ENCODE measurements around the gene PRDM11. TPM values are rescaled to one million over a fixed set of nuclear protein-coding genes. Genes with fewer than 3 reads are reported as not detected.

PRDM11 gene
- total RNA-seq, 2 experiments from 2014 or later = 2.5 to 3.4 TPM

DNA sequence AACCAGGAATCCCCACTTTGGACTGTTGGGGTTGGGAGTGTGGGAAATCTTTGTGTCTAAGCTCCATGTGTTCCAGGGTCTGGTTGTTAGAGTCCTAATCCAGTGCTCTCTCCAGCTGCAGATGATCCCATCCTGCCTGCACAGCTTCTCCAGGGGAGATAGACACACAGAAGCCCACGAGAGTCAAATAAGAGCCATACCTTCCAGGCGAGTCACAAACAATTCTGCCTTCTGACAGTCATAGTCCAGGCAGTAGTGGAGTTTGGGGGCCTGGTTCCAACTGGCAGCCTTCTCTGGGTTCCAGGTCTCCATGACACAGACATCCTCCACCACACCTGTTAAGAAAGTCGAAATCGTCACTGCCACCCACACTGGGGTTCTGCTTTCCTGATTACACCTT, 107.6 kb downstream of the PRDM11 start:
- Mint-ChIP-seq H3K36me3 (ENCODE audit: low read depth) (no peaks in the 10 kb centered on the region), H3K27me3 (peaks cover 45% of the 10 kb centered on the region), H3K4me1 (ENCODE audit: low read depth) (no peaks in the 10 kb centered on the region), H3K27ac (no peak overlapping the region), H3K9me3 (no peaks in the 10 kb centered on the region), H3K4me3 (no peak overlapping the region)
- ChIA-PET CTCF (no interaction called here), POLR2A (no interaction called here)
- no peak overlapping the region for H3K4me3 ChIP-seq (ENCODE audit: low read length)
- H3K36me3 ChIP-seq (ENCODE audit: insufficient read depth, low read length) = no peaks in the 10 kb centered on the region
- ATAC-seq (ENCODE audit: poor library complexity) = no peak
- H3K9me3 ChIP-seq (ENCODE audit: control insufficient read depth in 1 of 2, insufficient read depth in 1 of 2, low read length in 2 of 2) = no peaks in the 10 kb centered on the region
- H3K27ac ChIP-seq (ENCODE audit: low read depth in 1 of 2, low read length in 2 of 2) = no peak overlapping the region
- TF ChIP-seq, protein P1, sequence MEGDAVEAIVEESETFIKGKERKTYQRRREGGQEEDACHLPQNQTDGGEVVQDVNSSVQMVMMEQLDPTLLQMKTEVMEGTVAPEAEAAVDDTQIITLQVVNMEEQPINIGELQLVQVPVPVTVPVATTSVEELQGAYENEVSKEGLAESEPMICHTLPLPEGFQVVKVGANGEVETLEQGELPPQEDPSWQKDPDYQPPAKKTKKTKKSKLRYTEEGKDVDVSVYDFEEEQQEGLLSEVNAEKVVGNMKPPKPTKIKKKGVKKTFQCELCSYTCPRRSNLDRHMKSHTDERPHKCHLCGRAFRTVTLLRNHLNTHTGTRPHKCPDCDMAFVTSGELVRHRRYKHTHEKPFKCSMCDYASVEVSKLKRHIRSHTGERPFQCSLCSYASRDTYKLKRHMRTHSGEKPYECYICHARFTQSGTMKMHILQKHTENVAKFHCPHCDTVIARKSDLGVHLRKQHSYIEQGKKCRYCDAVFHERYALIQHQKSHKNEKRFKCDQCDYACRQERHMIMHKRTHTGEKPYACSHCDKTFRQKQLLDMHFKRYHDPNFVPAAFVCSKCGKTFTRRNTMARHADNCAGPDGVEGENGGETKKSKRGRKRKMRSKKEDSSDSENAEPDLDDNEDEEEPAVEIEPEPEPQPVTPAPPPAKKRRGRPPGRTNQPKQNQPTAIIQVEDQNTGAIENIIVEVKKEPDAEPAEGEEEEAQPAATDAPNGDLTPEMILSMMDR (IDR thresholded peaks at IDR 0.05) = no peak
- peaks cover 5 to 10% of the 10 kb centered on the region in 2 experiments for H3K27me3 ChIP-seq (ENCODE audit: control insufficient read depth in 1 of 2, insufficient read depth in 2 of 2, low read length in 2 of 2)
- intact Hi-C loops (cut with DNase I, micrococcal nuclease) = no loop called here
- H3K4me1 ChIP-seq (ENCODE audit: insufficient read depth, low read length) = no peaks in the 10 kb centered on the region
- DNase-seq = no peak

DNA sequence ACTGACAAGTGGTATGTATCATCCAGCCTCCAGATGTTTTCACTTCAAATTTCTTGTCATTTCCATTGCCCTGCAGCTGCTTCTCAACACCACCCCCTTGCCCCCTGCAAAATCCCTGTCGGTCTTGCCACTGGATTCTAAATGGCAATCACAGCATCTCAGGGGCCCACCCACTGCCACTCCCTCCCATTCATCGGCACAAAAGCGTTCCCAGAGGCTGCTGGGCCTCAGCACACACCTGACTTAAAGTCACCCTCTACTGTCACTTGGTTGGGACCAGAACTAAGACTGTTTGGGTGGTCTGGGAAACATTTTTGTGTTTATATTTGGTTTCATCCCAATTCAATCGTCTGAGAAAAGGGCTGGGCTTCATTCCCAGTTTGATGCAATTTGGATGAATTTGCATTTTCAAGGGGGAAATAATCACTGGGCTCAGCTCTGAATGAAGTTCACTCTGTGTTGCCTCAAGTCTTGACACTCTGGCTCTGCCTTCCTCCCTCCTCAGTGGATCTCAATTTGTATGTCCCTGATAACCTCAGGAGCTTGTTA, 112.6 kb downstream of the PRDM11 start:
- Mint-ChIP-seq H3K9me3 (no peaks in the 10 kb centered on the region), H3K4me1 (ENCODE audit: low read depth) (no peaks in the 10 kb centered on the region), H3K27me3 (peaks cover 70% of the 10 kb centered on the region), H3K27ac (no peak overlapping the region), H3K36me3 (ENCODE audit: low read depth) (no peaks in the 10 kb centered on the region), H3K4me3 (no peak overlapping the region)
- intact Hi-C loops (cut with DNase I, micrococcal nuclease) = no loop called here
- H3K4me3 ChIP-seq (ENCODE audit: low read length) = no peak overlapping the region
- peaks cover 6 to 11% of the 10 kb centered on the region in 2 experiments for H3K27me3 ChIP-seq (ENCODE audit: control insufficient read depth in 1 of 2, insufficient read depth in 2 of 2, low read length in 2 of 2)
- DNase-seq = no peak
- H3K9me3 ChIP-seq (ENCODE audit: control insufficient read depth in 1 of 2, insufficient read depth in 1 of 2, low read length in 2 of 2) = no peaks in the 10 kb centered on the region
- ChIA-PET CTCF (no interaction called here), POLR2A (no interaction called here)
- H3K36me3 ChIP-seq (ENCODE audit: insufficient read depth, low read length) = no peaks in the 10 kb centered on the region
- ATAC-seq (ENCODE audit: poor library complexity) = no peak
- no peak overlapping the region for H3K27ac ChIP-seq (ENCODE audit: low read depth in 1 of 2, low read length in 2 of 2)
- TF ChIP-seq, protein P1 (IDR thresholded peaks at IDR 0.05) = no peak
- no peaks in the 10 kb centered on the region for H3K4me1 ChIP-seq (ENCODE audit: insufficient read depth, low read length)

DNA sequence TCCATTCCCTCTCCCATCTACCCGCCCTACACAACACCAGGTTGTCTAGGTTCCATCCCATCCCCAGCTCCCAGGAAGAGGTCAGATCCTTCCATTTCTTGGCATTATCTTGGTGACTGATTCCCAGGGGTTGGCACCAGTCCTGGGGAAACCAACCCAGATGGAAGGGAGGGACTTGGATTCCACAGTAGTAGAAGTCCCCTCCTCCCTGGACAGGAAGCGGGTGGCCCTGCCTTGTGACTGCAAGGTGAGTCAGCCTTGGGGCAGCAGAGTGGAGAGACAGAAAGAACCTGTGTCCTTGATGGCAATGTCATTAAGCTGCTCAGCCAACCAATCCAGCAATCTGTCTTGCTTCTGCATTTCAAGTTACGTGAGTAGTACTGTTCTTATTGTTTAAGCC, 113.2 kb downstream of the PRDM11 start:
- H3K27ac Mint-ChIP-seq = no peak overlapping the region
- H3K27me3 ChIP-seq (ENCODE audit: control insufficient read depth in 1 of 2, insufficient read depth in 2 of 2, low read length in 2 of 2) = peaks cover 6 to 16% of the 10 kb centered on the region in 2 experiments
- peaks cover 71% of the 10 kb centered on the region for H3K27me3 Mint-ChIP-seq
- no peaks in the 10 kb centered on the region for H3K36me3 Mint-ChIP-seq (ENCODE audit: low read depth)
- H3K4me3 Mint-ChIP-seq = no peak overlapping the region
- H3K36me3 ChIP-seq (ENCODE audit: insufficient read depth, low read length) = no peaks in the 10 kb centered on the region
- no peaks in the 10 kb centered on the region for H3K9me3 ChIP-seq (ENCODE audit: control insufficient read depth in 1 of 2, insufficient read depth in 1 of 2, low read length in 2 of 2)
- no peaks in the 10 kb centered on the region for H3K4me1 ChIP-seq (ENCODE audit: insufficient read depth, low read length)
- no peaks in the 10 kb centered on the region for H3K4me1 Mint-ChIP-seq (ENCODE audit: low read depth)
- H3K27ac ChIP-seq (ENCODE audit: low read depth in 1 of 2, low read length in 2 of 2) = no peak overlapping the region
- TF ChIP-seq, protein P1 (IDR thresholded peaks at IDR 0.05) = no peak
- CTCF ChIA-PET = no interaction called here
- DNase-seq (no peak), ATAC-seq (ENCODE audit: poor library complexity) (no peak)
- H3K9me3 Mint-ChIP-seq = no peaks in the 10 kb centered on the region
- no peak overlapping the region for H3K4me3 ChIP-seq (ENCODE audit: low read length)
- intact Hi-C loops (cut with DNase I, micrococcal nuclease) = no loop called here
- POLR2A ChIA-PET = no interaction called here
